Middle frontal gyrus (tissue), 1 donor: ENCODE data around the gene MORF4L1.
"Not testable (repeated sequence)": the region's sequence is repeated elsewhere in the genome, so short reads cannot be mapped to it uniquely, and the experiment has no call there.

Experiments
- DNase-seq: peaks from one replicate; pipeline ENCODE4 v3.0.0-alpha.2; 2015; ENCODE audit warnings: low spot score; ENCODE audit errors: extremely low spot score

Gene MORF4L1

GRCh38 chr15:78925076-78925624, 52.5 kb downstream of the MORF4L1 start:
- no peak for DNase-seq

DNA sequence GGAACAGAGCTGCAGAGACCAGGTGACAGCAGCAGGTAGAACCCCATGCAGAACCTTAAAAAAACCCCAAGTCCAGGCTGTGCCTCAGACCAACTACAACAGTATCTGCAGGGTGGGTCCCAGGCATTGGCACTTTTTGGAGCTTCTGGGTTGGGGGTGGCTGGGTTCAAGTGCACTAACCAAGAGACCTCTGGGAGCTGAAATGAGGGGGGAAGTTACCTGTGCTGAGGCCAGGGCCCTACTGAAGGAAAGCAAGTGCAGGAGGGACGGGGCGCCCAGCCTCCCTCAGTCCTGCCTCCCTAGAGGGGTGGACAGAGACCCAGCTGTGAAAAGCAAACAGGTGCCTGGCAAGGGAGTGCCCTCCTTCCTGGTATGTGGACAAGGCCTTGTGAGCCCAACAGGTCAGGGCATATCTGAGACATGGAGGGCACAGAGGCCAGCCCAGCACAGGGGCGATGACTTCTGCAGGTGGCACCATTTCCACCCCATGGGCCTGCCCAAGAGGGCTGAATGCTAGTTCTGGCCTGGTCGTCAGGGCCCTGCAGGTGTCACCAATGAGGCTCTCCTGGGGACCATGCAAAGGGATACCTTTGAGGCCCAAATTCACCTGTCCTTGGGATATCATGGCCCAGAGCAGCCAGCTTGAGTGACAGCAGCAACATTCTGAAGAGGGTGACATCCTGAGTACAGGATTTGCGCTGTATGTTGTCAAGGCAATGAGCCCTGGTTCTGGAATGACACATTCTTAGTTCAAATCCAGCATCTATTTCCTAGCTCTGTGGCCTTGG, 53.5 kb downstream of the MORF4L1 start:
- DNase-seq, result no peak

- no peak for DNase-seq
Observed at GRCh38 chr15:78927077-78927790, 54.5 kb downstream of the MORF4L1 start.

DNA sequence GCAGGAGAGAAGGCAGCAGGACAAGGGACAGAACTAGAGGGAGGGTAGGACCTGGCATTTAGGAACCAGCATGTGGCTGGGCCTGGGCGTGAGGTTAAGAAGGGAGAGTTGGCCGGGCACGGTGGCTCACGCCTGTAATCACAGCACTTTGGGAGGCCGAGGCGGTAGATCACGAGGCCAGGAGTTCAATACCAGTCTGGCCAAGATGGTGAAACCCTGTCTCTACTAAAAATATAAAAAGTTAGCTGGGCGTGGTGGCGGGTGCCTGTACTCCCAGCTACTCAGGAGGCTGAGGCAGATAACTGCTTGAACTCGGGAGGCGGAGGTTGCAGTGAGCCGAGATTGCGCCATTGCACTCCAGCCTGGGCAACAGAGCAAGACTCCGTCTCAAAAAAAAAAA, 55.5 kb downstream of the MORF4L1 start:
- DNase-seq, result not testable (repeated sequence)

DNA sequence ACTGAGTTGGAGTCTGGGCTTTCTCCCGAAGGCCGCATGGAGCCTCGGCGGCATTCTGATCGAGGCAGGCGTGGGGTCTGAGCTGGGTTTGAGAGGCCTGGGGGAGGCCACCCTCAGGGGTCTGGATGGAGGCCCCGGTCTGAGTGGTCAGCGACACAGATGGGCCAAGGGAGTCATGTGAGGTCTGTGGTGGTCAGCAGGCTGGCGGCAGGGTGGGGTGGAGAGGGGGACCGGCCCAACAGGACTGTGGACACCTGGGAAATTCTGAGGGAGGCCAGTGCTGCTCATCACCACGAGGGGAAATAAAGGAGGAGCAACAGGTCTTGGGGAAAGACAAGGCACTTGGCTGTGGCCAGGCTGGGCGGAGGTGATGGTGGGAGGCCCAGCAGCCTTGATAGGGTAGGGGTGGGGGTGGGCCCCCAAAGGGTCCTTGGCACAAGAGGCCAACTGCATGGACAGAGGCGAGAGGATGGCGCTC, 56.0 kb downstream of the MORF4L1 start:
- no peak for DNase-seq

GRCh38 chr15:78929536-78930264, 57.0 kb downstream of the MORF4L1 start:
- DNase-seq, result no peak

DNA sequence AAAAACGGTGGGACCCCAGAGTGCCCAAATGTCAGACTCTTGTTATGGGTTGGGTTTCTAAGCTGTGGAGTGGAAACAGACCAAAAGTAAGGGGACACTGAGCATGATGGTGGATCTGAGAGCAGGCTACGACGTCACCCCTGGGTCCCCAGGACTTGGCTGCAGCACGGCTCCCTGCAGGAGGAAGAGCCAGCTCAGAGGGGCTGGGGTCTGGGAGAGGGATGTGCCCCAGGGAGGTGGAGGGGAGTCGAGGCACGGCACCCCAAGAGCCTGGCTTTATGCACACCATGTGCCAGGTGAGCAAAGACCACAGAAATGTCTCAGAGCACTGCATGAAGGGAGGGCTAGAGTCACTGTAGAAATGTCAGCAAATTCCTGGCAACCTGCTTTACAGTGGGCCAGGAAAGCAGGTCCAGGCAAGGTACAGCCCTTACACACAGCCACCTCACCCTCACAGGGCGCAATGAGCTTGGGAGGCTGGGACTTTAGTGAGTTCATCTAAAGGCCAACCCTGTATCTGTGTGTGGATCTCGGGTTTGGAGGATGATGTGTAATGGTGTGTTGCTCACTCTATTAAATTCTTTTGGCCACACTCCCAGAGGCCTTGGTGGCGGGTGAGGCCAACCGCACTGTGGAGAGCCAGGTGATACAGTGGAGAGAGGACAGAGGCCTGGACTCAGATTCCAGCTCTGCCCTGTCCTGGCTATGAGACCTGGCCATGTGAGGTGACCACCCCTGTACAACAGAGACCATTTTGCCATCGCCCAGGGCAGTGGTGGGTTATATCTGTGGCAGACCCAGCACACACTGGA, 58.1 kb downstream of the MORF4L1 start:
- no peak for DNase-seq

DNA sequence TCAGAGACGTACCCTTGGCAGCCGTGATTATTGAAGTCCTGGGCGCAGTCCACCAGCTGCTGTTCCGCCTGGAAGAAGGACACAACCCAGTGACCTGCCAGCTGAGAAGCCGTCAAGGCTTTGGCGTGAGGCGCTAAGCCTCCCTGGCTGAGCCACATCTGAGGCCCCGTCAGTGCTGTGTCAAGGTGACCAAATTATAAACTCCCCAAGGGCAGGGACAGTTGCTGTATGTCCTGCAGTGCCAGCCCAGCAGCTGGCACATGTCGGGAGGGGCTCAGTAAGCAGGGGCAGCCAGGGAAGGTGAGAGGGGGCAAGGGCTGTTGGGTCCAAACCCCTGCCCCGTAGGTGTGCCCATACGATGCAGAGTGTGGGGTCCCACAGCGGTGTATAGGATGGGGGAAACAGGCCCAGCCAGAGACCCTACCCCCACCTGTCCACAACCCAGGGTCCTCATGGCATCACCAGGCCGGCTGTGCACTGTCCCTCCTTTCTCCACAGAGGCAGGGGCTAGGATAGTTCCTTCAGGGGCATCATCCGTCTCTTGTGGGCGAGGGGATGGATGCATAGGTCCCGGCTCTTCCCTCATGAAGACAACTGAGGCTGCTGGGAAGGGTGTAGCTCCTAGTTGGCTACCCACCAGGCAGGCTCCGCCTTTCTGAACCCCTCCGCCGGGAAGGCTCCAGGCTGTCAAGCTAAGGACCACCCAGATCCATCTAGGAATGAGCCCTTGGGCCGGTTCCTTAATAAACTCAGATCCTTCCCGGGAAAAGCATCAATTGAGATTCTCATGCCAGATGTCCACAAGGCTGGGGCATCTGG, 59.0 kb downstream of the MORF4L1 start:
- no peak for DNase-seq

- DNase-seq, result no peak
Observed at GRCh38 chr15:78932258-78932808, 59.6 kb downstream of the MORF4L1 start.

DNA sequence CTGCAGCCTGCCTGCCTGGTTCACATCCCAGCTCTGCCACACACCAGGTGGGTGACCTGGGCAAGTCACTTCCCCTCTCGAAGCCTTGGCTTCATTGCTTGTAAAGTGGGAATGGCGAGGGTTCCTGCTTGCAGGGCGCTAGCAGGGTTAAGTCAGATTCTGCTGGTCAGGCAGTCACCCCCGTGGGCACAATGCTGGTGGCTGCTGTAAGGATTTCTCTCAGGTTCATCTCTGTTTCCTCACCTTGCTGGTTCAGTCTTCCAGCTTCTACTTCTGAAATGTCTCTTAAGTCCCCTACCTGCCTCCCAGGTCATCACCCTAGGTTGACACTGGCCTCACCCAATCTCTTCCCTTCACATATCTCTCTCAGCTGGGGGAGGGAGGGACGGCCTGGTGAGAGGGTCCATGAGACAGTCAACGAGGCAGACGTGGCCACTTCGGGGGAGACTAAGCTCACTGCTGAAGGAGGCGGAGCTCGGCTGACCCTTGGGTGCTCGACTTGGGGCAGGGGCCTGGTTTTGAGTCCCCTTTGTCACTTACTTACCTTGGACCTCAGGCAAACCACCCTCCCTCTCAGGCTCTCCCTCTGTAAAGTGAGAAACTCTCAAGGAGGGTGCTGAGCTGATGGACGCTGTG, 60.6 kb downstream of the MORF4L1 start:
- DNase-seq, result no peak

GRCh38 chr15:78933823-78934654, 61.3 kb downstream of the MORF4L1 start:
- DNase-seq, result no peak

DNA sequence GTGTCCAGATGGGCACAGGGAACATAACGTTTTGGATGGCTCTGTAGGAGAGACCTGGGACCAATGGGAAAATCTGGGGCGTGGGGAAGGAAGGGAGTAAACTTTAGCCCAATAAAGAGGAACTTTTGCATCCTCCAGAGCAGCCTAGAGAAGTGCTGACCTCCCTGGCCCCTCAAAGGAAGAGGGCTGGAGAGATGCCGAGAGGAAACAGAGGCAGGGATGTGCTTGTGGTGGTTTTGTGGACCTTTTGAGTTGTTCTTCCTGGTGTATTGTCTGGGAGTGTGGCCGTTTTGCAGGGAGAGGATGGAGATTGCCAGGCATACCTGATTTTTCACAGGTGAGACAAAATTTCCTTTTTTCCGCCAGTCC, 61.9 kb downstream of the MORF4L1 start:
- DNase-seq, result no peak

DNA sequence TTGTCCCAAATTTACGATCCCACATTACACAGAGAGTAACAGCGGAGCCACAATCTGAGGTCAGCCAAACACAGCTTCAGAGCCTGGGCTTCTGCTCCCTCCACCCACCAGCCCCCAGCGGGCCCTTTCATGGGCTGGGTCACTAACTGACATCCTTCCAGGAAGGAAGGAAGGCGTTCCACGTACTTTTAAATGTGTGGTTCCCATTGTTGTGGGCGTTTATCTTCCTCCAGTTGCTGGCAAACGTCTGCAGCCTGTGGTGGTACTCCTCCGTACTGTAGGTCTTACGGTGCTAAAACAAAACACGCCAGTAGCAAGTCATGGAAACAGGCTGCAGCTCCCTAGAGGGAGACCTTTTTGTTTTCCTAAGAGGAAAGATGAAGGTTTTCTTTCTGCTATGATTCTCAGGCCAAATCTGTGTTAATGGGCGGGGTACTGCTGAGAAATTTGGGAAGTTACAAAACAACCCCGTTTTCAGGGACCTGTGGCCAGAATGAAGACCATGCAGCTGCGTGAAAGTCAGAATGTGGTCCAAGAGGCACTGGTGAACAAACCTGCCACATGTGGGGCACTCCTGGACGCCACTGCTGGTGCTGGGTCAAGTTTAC, 64.5 kb downstream of the MORF4L1 start:
- DNase-seq, result no peak

GRCh38 chr15:78938658-78939488, 66.2 kb downstream of the MORF4L1 start:
- no peak for DNase-seq

DNA sequence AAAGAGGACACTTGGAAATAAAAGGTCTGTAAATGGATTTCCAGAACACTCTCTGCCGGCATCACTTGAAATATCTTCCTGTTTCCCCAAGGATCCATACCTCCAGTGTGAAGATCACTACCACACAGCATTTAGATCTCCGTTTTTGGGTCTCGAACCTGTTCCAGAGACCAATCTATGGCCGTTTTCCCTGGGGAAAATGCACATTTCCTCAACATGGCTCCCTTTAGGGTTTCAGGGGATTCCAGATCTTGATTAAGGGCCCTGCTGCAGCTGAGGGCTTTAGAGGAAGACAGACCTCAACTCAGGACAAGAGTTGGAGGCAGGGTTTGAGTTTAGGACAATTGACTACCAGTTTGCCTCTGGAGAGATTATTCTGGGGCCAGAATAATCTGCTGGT, 70.1 kb downstream of the MORF4L1 start:
- DNase-seq, result no peak

DNA sequence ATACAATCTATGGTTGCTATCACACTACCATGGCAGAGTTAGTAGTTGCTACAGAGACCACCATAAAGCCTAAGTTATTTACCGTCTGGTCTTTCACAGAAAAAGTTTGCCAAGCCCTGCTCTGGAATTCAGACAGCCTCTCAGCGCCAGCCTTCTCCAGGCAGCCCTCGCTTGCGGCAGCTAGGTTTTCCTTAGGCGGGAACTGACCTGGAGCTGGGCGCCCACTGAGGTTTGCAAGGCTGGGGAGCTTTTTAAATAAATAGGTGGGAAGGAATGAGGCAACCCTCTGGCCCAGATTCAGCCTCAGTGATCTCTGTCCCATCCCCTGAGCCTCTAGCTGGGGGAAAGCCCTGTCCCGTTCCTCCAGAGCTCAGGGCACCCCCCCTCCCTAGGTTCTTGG, 71.0 kb downstream of the MORF4L1 start:
- no peak for DNase-seq

GRCh38 chr15:78944202-78944625, 71.5 kb downstream of the MORF4L1 start:
- no peak for DNase-seq
